K562 (cell line): ENCODE data around the gene TEX53. TPM values are rescaled to one million over a fixed set of nuclear protein-coding genes. Genes with fewer than 3 reads are reported as not detected.

ENCODE experiments used
- ATAC-seq: fragments of 200-7000 bp; cut with Tn5 transposase; 3 replicates; pipeline ENCODE4 v1.9.1; 2020; ENCODE audit warnings: moderate library complexity
- BruUV-seq: library from RNA; stranded (reverse); fragments of 400-500 nt; replicated peaks from 2 replicates; lab custom pipeline; 2021; lab: Mats Ljungman, UMichigan
- CTCF ChIA-PET: fragments of 300-600 bp; formaldehyde crosslinking; extraction: SDS; loops from one replicate; lab custom pipeline; 2021; ENCODE audit warnings: low intra/inter-chr PET ratio; lab: Yijun Ruan, JAX
- POLR2A ChIA-PET: fragments of 300-600, 350-650 bp; sonication (Branson Sonifier 250); formaldehyde crosslinking; extraction: SDS; loops from one replicate; lab custom pipeline; 2021; ENCODE audit warnings: antibody characterized with exemption, inconsistent platforms; lab: Yijun Ruan, JAX
- DNase-seq, 4 experiments: peaks; one replicate each; pipeline versions ENCODE4 v3.0.0 to v3.0.0-alpha.2; 2011 to 2018; ENCODE audit warnings: low spot score in 3 of 4, mixed read lengths in 3 of 4; ENCODE audit errors: extremely low read depth in 1 of 4
- FAIRE-seq: peaks from 2 replicates; lab custom pipeline; 2011; peaks lifted over from hg19 to GRCh38; lab: Jason Lieb, UNC
- H2AFZ ChIP-seq: 2 replicates; pipeline ENCODE4 v1.6.0; 2011; ENCODE audit warnings: low read depth, low read length, control low read depth, inconsistent platforms
- H3K27ac ChIP-seq: fragments of 200-600 bp; 3 replicates; pipeline ENCODE4 v1.8.0; 2011; ENCODE audit warnings: low read depth, mild to moderate bottlenecking, control low read depth, inconsistent platforms, low read length, moderate library complexity, mixed read lengths; ENCODE audit errors: extremely low read depth
- H3K27me3 ChIP-seq, 2 experiments: fragments of 300-600 bp in 1 of 2; 2 replicates in 1 of 2; 3 replicates in 1 of 2; pipeline versions ENCODE4 v1.6.0 to v1.8.0; 2011; ENCODE audit warnings: inconsistent platforms in 2 of 2, low read length in 2 of 2, mild to moderate bottlenecking in 1 of 2, mixed read lengths in 1 of 2, moderate library complexity in 1 of 2; ENCODE audit not compliant: control insufficient read depth in 2 of 2, insufficient read depth in 2 of 2
- H3K36me3 ChIP-seq: fragments of 300-600 bp; 3 replicates; pipeline ENCODE4 v1.8.0; 2011; ENCODE audit warnings: mild to moderate bottlenecking, low read length, inconsistent platforms; ENCODE audit not compliant: control insufficient read depth, insufficient read depth
- H3K4me1 ChIP-seq, 2 experiments: fragments of 200-600 bp in 1 of 2; replicated peaks in 1 of 2; 2 replicates in 1 of 2; 3 replicates in 1 of 2; pipeline versions ENCODE4 v1.5.1 to v1.8.0; 2011; ENCODE audit warnings: inconsistent platforms in 2 of 2, low read length in 2 of 2, mild to moderate bottlenecking in 1 of 2, mixed read lengths in 1 of 2, moderate library complexity in 1 of 2; ENCODE audit not compliant: control insufficient read depth in 2 of 2, insufficient read depth in 2 of 2
- H3K4me2 ChIP-seq: 2 replicates; pipeline ENCODE4 v1.6.1; 2011; ENCODE audit warnings: low read length, control low read depth, inconsistent platforms, mixed read lengths; ENCODE audit not compliant: insufficient read depth
- H3K4me3 ChIP-seq: fragments of 200-600 bp; sonication (generic), shearing (Covaris generic); 2 replicates; pipeline ENCODE4 v1.5.1; 2016; ENCODE audit warnings: control low read depth, inconsistent platforms
- H3K79me2 ChIP-seq: fragments of 200-600 bp; 3 replicates; pipeline ENCODE4 v1.8.0; 2011; ENCODE audit warnings: low read length, inconsistent platforms; ENCODE audit not compliant: control insufficient read depth, insufficient read depth
- H3K9ac ChIP-seq, 2 experiments: 2 replicates each; pipeline versions ENCODE4 v1.6.0 to v1.6.1; 2011; ENCODE audit warnings: low read depth in 2 of 2, low read length in 2 of 2, control low read depth in 1 of 2, inconsistent platforms in 1 of 2, mild to moderate bottlenecking in 1 of 2, mixed read lengths in 1 of 2; ENCODE audit not compliant: insufficient read depth in 1 of 2
- H3K9me1 ChIP-seq: one replicate; pipeline ENCODE4 v1.6.0; 2011; ENCODE audit warnings: inconsistent platforms, mild to moderate bottlenecking, low read length, moderate library complexity; ENCODE audit not compliant: control insufficient read depth, insufficient read depth
- H3K9me3 ChIP-seq: replicated peaks from 2 replicates; pipeline ENCODE4 v1.5.1; 2011; ENCODE audit warnings: low read depth, low read length, inconsistent platforms; ENCODE audit not compliant: control insufficient read depth, insufficient read depth
- H4K20me1 ChIP-seq: replicated peaks from 2 replicates; pipeline ENCODE4 v1.6.1; 2011; ENCODE audit warnings: low read length, inconsistent platforms, mixed read lengths; ENCODE audit not compliant: control insufficient read depth, insufficient read depth
- ASH1L ChIP-seq: fragments of 450-650 bp; IDR thresholded peaks from 2 replicates; pipeline ENCODE4 v1.6.1; 2018; ENCODE audit warnings: borderline replicate concordance, mild to moderate bottlenecking, low read depth; ENCODE audit not compliant: partially characterized antibody
- BMI1 ChIP-seq: fragments of 150-350 bp; IDR thresholded peaks from 2 replicates; pipeline ENCODE4 v1.6.1; 2014; ENCODE audit warnings: low read length
- LCOR ChIP-seq: sonication (generic); formaldehyde crosslinking; IDR thresholded peaks from 2 replicates; pipeline ENCODE4 v1.8.0; 2022; ENCODE audit warnings: mild to moderate bottlenecking, missing genetic modification reagents
- RNF219 ChIP-seq: fragments of 250-450 bp; sonication (Bioruptor Pico); IDR thresholded peaks from 2 replicates; pipeline ENCODE4 v1.5.0; 2022; ENCODE audit warnings: mild to moderate bottlenecking
- STAT5A ChIP-seq: IDR thresholded peaks from 2 replicates; pipeline ENCODE4 v1.6.1; 2012; ENCODE audit warnings: low read length, inconsistent platforms, borderline replicate concordance
- TBL1XR1 ChIP-seq, 2 experiments: IDR thresholded peaks; 2 replicates each; pipeline ENCODE4 v1.6.1; 2012; ENCODE audit warnings: improper control_type of control experiment in 2 of 2, low read length in 2 of 2, mild to moderate bottlenecking in 1 of 2
- USF2 ChIP-seq: sonication (generic); formaldehyde crosslinking; IDR thresholded peaks from 2 replicates; pipeline ENCODE4 v1.5.0; 2020; ENCODE audit warnings: missing genetic modification reagents
- ZNF512 ChIP-seq: IDR thresholded peaks from 2 replicates; pipeline ENCODE4 v1.6.1; 2016; ENCODE audit warnings: missing genetic modification characterization, missing compliant biosample characterization
- WGBS: fragments of 100-300 bp; shearing (Covaris generic); methylation state at CpG from one replicate; pipeline ENCODE4 v1.1.6; 2016; ENCODE audit warnings: low coverage, mixed read lengths; ENCODE audit not compliant: insufficient coverage; ENCODE audit errors: missing lambda C conversion rate; 5-methylcytosine and 5-hydroxymethylcytosine counted together
- in situ Hi-C: fragments of 300-500 bp; cut with MboI; formaldehyde crosslinking; loops from 4 replicates; pipeline ENCODE4 v1.15.0; 2018; ENCODE audit warnings: inconsistent platforms, mixed read lengths
- intact Hi-C: fragments of 100-400 bp; cut with micrococcal nuclease; formaldehyde crosslinking; loops from 2 replicates; pipeline ENCODE4 v1.14.2; 2022
- polyA plus RNA-seq, 8 experiments: library from polyadenylated mRNA; depleted of rRNA in 4 of 8; stranded (reverse) in 5 of 8; unstranded in 3 of 8; fragments of >200 nt; fragmentation: Nextera tagmentation in 2 of 8; fragmentation: Illumina TruSeq in 1 of 8; extraction: Ambion mirVana in 2 of 8; extraction: Trizol in 1 of 8; gene quantifications; 2 replicates each; pipeline versions ENCODE4 v1.2.1 to v1.2.3, GENCODE V29; 2011 to 2014; ENCODE audit warnings: inconsistent platforms in 1 of 8, missing spikeins in 1 of 8
- total RNA-seq, 7 experiments: library from RNA; depleted of rRNA in 6 of 7; stranded (reverse); fragments of >200 nt in 6 of 7; fragmentation: Illumina TruSeq in 2 of 7; extraction: Trizol in 2 of 7; gene quantifications; 2 replicates each; pipeline versions ENCODE4 v1.2.1 to v1.2.3, GENCODE V29; 2011 to 2021; ENCODE audit warnings: low replicate concordance in 1 of 7
- TF ChIP-seq, protein P1 (sequence below): fragments of 450-650 bp; formaldehyde crosslinking; IDR thresholded peaks from 2 replicates; pipeline ENCODE4 v1.4.0; 2022; ENCODE audit warnings: missing genetic modification characterization

The TEX53 gene
- total and polyA plus RNA-seq, 9 of the 15 experiments (the other 6 are each of a cell fraction or from before 2014, with no cell fraction given), result not detected

DNA sequence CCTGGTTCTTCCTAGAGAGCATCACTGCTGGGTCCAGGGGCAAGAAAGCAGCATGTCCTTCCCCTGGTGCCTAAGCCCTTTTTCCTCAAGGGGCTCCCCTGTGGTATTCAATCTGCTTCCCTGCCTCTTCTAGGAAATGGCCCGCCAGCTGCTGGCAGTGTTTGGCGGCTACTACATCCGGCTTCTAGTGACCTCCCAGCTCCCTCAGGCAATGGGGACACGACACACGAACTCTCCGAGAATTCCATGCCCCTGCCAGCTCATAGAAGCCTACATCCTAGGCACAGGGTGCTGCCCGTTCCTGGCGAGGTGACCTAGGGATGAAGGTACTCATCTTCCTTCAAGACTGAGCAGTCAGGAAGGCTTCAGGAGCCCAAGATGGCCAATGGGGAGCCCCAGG is 14.6 kb downstream of the TEX53 start (continued):
- TF ChIP-seq RNF219 (CRISPR knock-in tag) (no peak), TBL1XR1 (IDR thresholded peaks at IDR 0.05; ENCODE audit: low read length in 2 of 2) (no peak)

DNA sequence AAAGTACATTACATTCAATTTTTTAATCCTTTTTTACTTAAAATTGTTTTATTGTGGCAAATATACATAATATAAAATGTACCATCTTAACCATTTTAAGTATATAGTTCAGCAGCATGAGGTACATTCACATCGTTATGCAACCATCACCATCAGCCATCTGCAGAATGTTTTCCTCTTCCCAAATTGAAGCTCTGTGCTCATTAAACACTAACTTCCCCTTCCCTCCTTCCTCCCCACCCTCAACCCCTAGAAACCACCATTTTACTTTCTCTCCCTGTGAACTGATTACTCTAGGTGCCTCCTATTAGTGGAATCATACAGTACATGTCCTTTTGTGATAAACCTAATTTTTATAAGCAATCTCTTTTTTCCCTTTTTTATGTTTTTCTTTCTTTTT is 15.6 kb downstream of the TEX53 start:
- Histone ChIP-seq H3K27ac (no peak overlapping the region), H3K36me3 (peaks cover 39% of the 10 kb centered on the region; the same call in 2 of the 3 replicates), H3K4me2 (no peak overlapping the region), H3K27me3 (no peaks in the 10 kb centered on the region), H3K4me3 (no peak overlapping the region), H3K9me3 (no peaks in the 10 kb centered on the region), H3K9ac (no peak overlapping the region), H3K79me2 (no peaks in the 10 kb centered on the region), H2AFZ (no peak overlapping the region), H3K4me1 (no peaks in the 10 kb centered on the region), H3K9me1 (no peaks in the 10 kb centered on the region), H4K20me1 (no peaks in the 10 kb centered on the region)
- intact Hi-C loops, result no loop called here
- no TSS peak for BruUV-seq
- FAIRE-seq (no peak), DNase-seq (no peak), ATAC-seq (no peak)
- in situ Hi-C loops, result no loop called here
- WGBS, result 77% methylated on average over 1 of the region's 1 CpG
- ChIA-PET POLR2A (no interaction called here), CTCF (no interaction called here)
- TF ChIP-seq BMI1 (no peak), ZNF512 (tag) (no peak), STAT5A (no peak), USF2 (CRISPR knock-in tag) (no peak), ASH1L (no peak), LCOR (CRISPR knock-in tag) (no peak)
- TF ChIP-seq, protein P1, sequence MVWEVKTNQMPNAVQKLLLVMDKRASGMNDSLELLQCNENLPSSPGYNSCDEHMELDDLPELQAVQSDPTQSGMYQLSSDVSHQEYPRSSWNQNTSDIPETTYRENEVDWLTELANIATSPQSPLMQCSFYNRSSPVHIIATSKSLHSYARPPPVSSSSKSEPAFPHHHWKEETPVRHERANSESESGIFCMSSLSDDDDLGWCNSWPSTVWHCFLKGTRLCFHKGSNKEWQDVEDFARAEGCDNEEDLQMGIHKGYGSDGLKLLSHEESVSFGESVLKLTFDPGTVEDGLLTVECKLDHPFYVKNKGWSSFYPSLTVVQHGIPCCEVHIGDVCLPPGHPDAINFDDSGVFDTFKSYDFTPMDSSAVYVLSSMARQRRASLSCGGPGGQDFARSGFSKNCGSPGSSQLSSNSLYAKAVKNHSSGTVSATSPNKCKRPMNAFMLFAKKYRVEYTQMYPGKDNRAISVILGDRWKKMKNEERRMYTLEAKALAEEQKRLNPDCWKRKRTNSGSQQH, result no peak
